Stimulated activated CD4-positive, alpha-beta T cell treated with anti-CD3 and anti-CD28 coated beads, Interleukin-1b, Interleukin-23, amount 100 ng/mL, for 48 hours (primary cell): ENCODE data around the gene SYNGR1.

ENCODE experiments used
- DNase-seq: peaks from one replicate; pipeline ENCODE4 v3.0.0-alpha.2; 2020

Gene SYNGR1

GRCh38 chr22:39374801-39375200 lies 25.0 kb downstream of the SYNGR1 start:
- no peak for DNase-seq

GRCh38 chr22:39375646-39376045 lies 25.9 kb downstream of the SYNGR1 start:
- no peak for DNase-seq

- DNase-seq, result no peak
Observed at GRCh38 chr22:39379756-39380730, 30.3 kb downstream of the SYNGR1 start.

GRCh38 chr22:39381009-39381755 lies 31.4 kb downstream of the SYNGR1 start:
- DNase-seq, result no peak

GRCh38 chr22:39381930-39382329 lies 32.1 kb downstream of the SYNGR1 start:
- no peak for DNase-seq

- DNase-seq, result no peak
Observed at GRCh38 chr22:39382410-39382809, 32.6 kb downstream of the SYNGR1 start.

- no peak for DNase-seq
Observed at GRCh38 chr22:39383841-39384625, 34.2 kb downstream of the SYNGR1 start.

GRCh38 chr22:39384750-39385480 lies 35.1 kb downstream of the SYNGR1 start:
- DNase-seq, result no peak

- peak; percentile 66 for DNase-seq
Observed at GRCh38 chr22:39388261-39389011, 38.6 kb downstream of the SYNGR1 start.

- no peak for DNase-seq
Observed at GRCh38 chr22:39389420-39389819, 39.6 kb downstream of the SYNGR1 start.

- DNase-seq, result no peak
Observed at GRCh38 chr22:39392341-39392948, 42.7 kb downstream of the SYNGR1 start.

- DNase-seq, result no peak
Observed at GRCh38 chr22:39395936-39396796, 46.4 kb downstream of the SYNGR1 start.

- no peak for DNase-seq
Observed at GRCh38 chr22:39396797-39397195, 47.0 kb downstream of the SYNGR1 start.

GRCh38 chr22:39401301-39401631 lies 51.5 kb downstream of the SYNGR1 start:
- no peak for DNase-seq

GRCh38 chr22:39405346-39406085 lies 55.7 kb downstream of the SYNGR1 start:
- peak; percentile 43 for DNase-seq

GRCh38 chr22:39408173-39408572 lies 58.4 kb downstream of the SYNGR1 start:
- DNase-seq, result no peak

- DNase-seq, result no peak
Observed at GRCh38 chr22:39408807-39409206, 59.0 kb downstream of the SYNGR1 start.

GRCh38 chr22:39409516-39410029 lies 59.8 kb downstream of the SYNGR1 start:
- no peak for DNase-seq

- no peak for DNase-seq
Observed at GRCh38 chr22:39410264-39410663, 60.5 kb downstream of the SYNGR1 start.
